Measurements from ENCODE around the gene NEGR1. TPM values are rescaled to one million over a fixed set of nuclear protein-coding genes. Genes with fewer than 3 reads are reported as not detected.
A peak's percentile ranks its signal among the peaks of the same experiment; 100 is the strongest.

Gene NEGR1
- polyA plus RNA-seq, 4 donors = 0.27 to 5.4 (median 1.7) TPM; not detected in 1

GRCh38 chr1:72063364-72064044, 218.8 kb downstream of the NEGR1 start:
- Histone ChIP-seq H3K9me3 (ENCODE audit: control insufficient read depth in 2 of 2, insufficient read depth in 1 of 2, low read depth in 1 of 2, low read length in 1 of 2) (no peaks in the 10 kb centered on the region), H3K27ac (ENCODE audit: low read depth in 1 of 3, low read length in 2 of 3) (no peak overlapping the region), H3K36me3 (ENCODE audit: control insufficient read depth in 3 of 3, insufficient read depth in 2 of 3, low read depth in 1 of 3, low read length in 3 of 3) (no peaks in the 10 kb centered on the region), H3K27me3 (ENCODE audit: control insufficient read depth in 3 of 3, insufficient read depth in 3 of 3, low read length in 3 of 3) (no peaks in the 10 kb centered on the region), H3K4me1 (ENCODE audit: control insufficient read depth in 3 of 3, insufficient read depth in 2 of 3, low read depth in 1 of 3, low read length in 2 of 3) (no peaks in the 10 kb centered on the region), H3K4me3 (ENCODE audit: low read depth in 1 of 3, low read length in 3 of 3) (no peak overlapping the region)
- DNase-seq = no peak
- no peak for FAIRE-seq
- WGBS, 3 donors = 81 to 86% (median 81%) methylated on average over 7 of the region's 7 CpGs

- Histone ChIP-seq H3K27me3 (ENCODE audit: control insufficient read depth in 3 of 3, insufficient read depth in 3 of 3, low read length in 3 of 3) (no peaks in the 10 kb centered on the region), H3K9me3 (ENCODE audit: control insufficient read depth in 2 of 2, insufficient read depth in 1 of 2, low read depth in 1 of 2, low read length in 1 of 2) (no peaks in the 10 kb centered on the region), H3K4me1 (ENCODE audit: control insufficient read depth in 3 of 3, insufficient read depth in 2 of 3, low read depth in 1 of 3, low read length in 2 of 3) (no peaks in the 10 kb centered on the region), H3K27ac (ENCODE audit: low read depth in 1 of 3, low read length in 2 of 3) (no peak overlapping the region), H3K36me3 (ENCODE audit: control insufficient read depth in 3 of 3, insufficient read depth in 2 of 3, low read depth in 1 of 3, low read length in 3 of 3) (no peaks in the 10 kb centered on the region), H3K4me3 (ENCODE audit: low read depth in 1 of 3, low read length in 3 of 3) (no peak overlapping the region)
- DNase-seq = no peak
- no peak for FAIRE-seq
These were observed 219.8 kb downstream of the NEGR1 start for GRCh38 chr1:72062584-72062983.

- Histone ChIP-seq H3K4me3 (ENCODE audit: low read depth in 1 of 3, low read length in 3 of 3) (no peak overlapping the region), H3K27me3 (ENCODE audit: control insufficient read depth in 3 of 3, insufficient read depth in 3 of 3, low read length in 3 of 3) (no peaks in the 10 kb centered on the region), H3K27ac (ENCODE audit: low read depth in 1 of 3, low read length in 2 of 3) (no peak overlapping the region), H3K4me1 (ENCODE audit: control insufficient read depth in 3 of 3, insufficient read depth in 2 of 3, low read depth in 1 of 3, low read length in 2 of 3) (no peaks in the 10 kb centered on the region), H3K9me3 (ENCODE audit: control insufficient read depth in 2 of 2, insufficient read depth in 1 of 2, low read depth in 1 of 2, low read length in 1 of 2) (no peaks in the 10 kb centered on the region), H3K36me3 (ENCODE audit: control insufficient read depth in 3 of 3, insufficient read depth in 2 of 3, low read depth in 1 of 3, low read length in 3 of 3) (no peaks in the 10 kb centered on the region)
- DNase-seq (no peak), FAIRE-seq (no peak)
- 61 to 64% (median 63%) methylated on average over 3 of the region's 3 CpGs for WGBS, 3 donors
These were observed 221.7 kb downstream of the NEGR1 start for GRCh38 chr1:72060466-72061245.

- DNase-seq = no peak
- Histone ChIP-seq H3K9me3 (ENCODE audit: control insufficient read depth in 2 of 2, insufficient read depth in 1 of 2, low read depth in 1 of 2, low read length in 1 of 2) (no peaks in the 10 kb centered on the region), H3K27ac (ENCODE audit: low read depth in 1 of 3, low read length in 2 of 3) (no peak overlapping the region), H3K4me3 (ENCODE audit: low read depth in 1 of 3, low read length in 3 of 3) (no peak overlapping the region), H3K36me3 (ENCODE audit: control insufficient read depth in 3 of 3, insufficient read depth in 2 of 3, low read depth in 1 of 3, low read length in 3 of 3) (no peaks in the 10 kb centered on the region), H3K27me3 (ENCODE audit: control insufficient read depth in 3 of 3, insufficient read depth in 3 of 3, low read length in 3 of 3) (no peaks in the 10 kb centered on the region), H3K4me1 (ENCODE audit: control insufficient read depth in 3 of 3, insufficient read depth in 2 of 3, low read depth in 1 of 3, low read length in 2 of 3) (no peaks in the 10 kb centered on the region)
- 69 to 84% (median 72%) methylated on average over 2 of the region's 2 CpGs for WGBS, 3 donors
- no peak for FAIRE-seq
These were observed 225.8 kb downstream of the NEGR1 start for GRCh38 chr1:72056516-72056915.

- H3K27ac ChIP-seq (ENCODE audit: low read depth in 1 of 3, low read length in 2 of 3) = no peak overlapping the region
- H3K4me3 ChIP-seq (ENCODE audit: low read depth in 1 of 3, low read length in 3 of 3) = no peak overlapping the region
- FAIRE-seq (no peak), DNase-seq (no peak)
- H3K9me3 ChIP-seq (ENCODE audit: control insufficient read depth in 2 of 2, insufficient read depth in 1 of 2, low read depth in 1 of 2, low read length in 1 of 2) = no peaks in the 10 kb centered on the region
- H3K36me3 ChIP-seq (ENCODE audit: control insufficient read depth in 3 of 3, insufficient read depth in 2 of 3, low read depth in 1 of 3, low read length in 3 of 3) = no peaks in the 10 kb centered on the region
- H3K4me1 ChIP-seq (ENCODE audit: control insufficient read depth in 3 of 3, insufficient read depth in 2 of 3, low read depth in 1 of 3, low read length in 2 of 3) = no peaks in the 10 kb centered on the region
- H3K27me3 ChIP-seq (ENCODE audit: control insufficient read depth in 3 of 3, insufficient read depth in 3 of 3, low read length in 3 of 3) = no peaks in the 10 kb centered on the region
- WGBS, 3 donors = 42 to 63% (median 55%) methylated on average over 2 of the region's 2 CpGs
These were observed 230.8 kb downstream of the NEGR1 start for GRCh38 chr1:72051538-72051937.

- FAIRE-seq (no peak), DNase-seq (no peak)
- Histone ChIP-seq H3K27ac (ENCODE audit: low read depth in 1 of 3, low read length in 2 of 3) (no peak overlapping the region), H3K27me3 (ENCODE audit: control insufficient read depth in 3 of 3, insufficient read depth in 3 of 3, low read length in 3 of 3) (no peaks in the 10 kb centered on the region), H3K9me3 (ENCODE audit: control insufficient read depth in 2 of 2, insufficient read depth in 1 of 2, low read depth in 1 of 2, low read length in 1 of 2) (no peaks in the 10 kb centered on the region), H3K4me1 (ENCODE audit: control insufficient read depth in 3 of 3, insufficient read depth in 2 of 3, low read depth in 1 of 3, low read length in 2 of 3) (no peaks in the 10 kb centered on the region), H3K36me3 (ENCODE audit: control insufficient read depth in 3 of 3, insufficient read depth in 2 of 3, low read depth in 1 of 3, low read length in 3 of 3) (no peaks in the 10 kb centered on the region), H3K4me3 (ENCODE audit: low read depth in 1 of 3, low read length in 3 of 3) (no peak overlapping the region)
These were observed 231.8 kb downstream of the NEGR1 start for GRCh38 chr1:72050551-72050950.

GRCh38 chr1:72037745-72038343, 244.5 kb downstream of the NEGR1 start:
- WGBS, 3 donors = 30 to 61% (median 45%) methylated on average over 3 of the region's 3 CpGs
- FAIRE-seq = peak; percentile 15
- Histone ChIP-seq H3K27me3 (ENCODE audit: control insufficient read depth in 3 of 3, insufficient read depth in 3 of 3, low read length in 3 of 3) (no peaks in the 10 kb centered on the region), H3K4me3 (ENCODE audit: low read depth in 1 of 3, low read length in 3 of 3) (no peak overlapping the region), H3K4me1 (ENCODE audit: control insufficient read depth in 3 of 3, insufficient read depth in 2 of 3, low read depth in 1 of 3, low read length in 2 of 3) (no peaks in the 10 kb centered on the region), H3K36me3 (ENCODE audit: control insufficient read depth in 3 of 3, insufficient read depth in 2 of 3, low read depth in 1 of 3, low read length in 3 of 3) (no peaks in the 10 kb centered on the region), H3K9me3 (ENCODE audit: control insufficient read depth in 2 of 2, insufficient read depth in 1 of 2, low read depth in 1 of 2, low read length in 1 of 2) (no peaks in the 10 kb centered on the region), H3K27ac (ENCODE audit: low read depth in 1 of 3, low read length in 2 of 3) (no peak overlapping the region)
- DNase-seq = peak; percentile 28 to 40

GRCh38 chr1:72034827-72035226, 247.5 kb downstream of the NEGR1 start:
- H3K27ac ChIP-seq (ENCODE audit: low read depth in 1 of 3, low read length in 2 of 3) = no peak overlapping the region
- no peaks in the 10 kb centered on the region for H3K36me3 ChIP-seq (ENCODE audit: control insufficient read depth in 3 of 3, insufficient read depth in 2 of 3, low read depth in 1 of 3, low read length in 3 of 3)
- H3K27me3 ChIP-seq (ENCODE audit: control insufficient read depth in 3 of 3, insufficient read depth in 3 of 3, low read length in 3 of 3) = no peaks in the 10 kb centered on the region
- WGBS, 3 donors = 74 to 83% (median 76%) methylated on average over 9 of the region's 9 CpGs
- FAIRE-seq (no peak), DNase-seq (no peak)
- H3K9me3 ChIP-seq (ENCODE audit: control insufficient read depth in 2 of 2, insufficient read depth in 1 of 2, low read depth in 1 of 2, low read length in 1 of 2) = no peaks in the 10 kb centered on the region
- no peaks in the 10 kb centered on the region for H3K4me1 ChIP-seq (ENCODE audit: control insufficient read depth in 3 of 3, insufficient read depth in 2 of 3, low read depth in 1 of 3, low read length in 2 of 3)
- no peak overlapping the region for H3K4me3 ChIP-seq (ENCODE audit: low read depth in 1 of 3, low read length in 3 of 3)

Measured in small intestine (tissue), 7 donors.